Measurements from ENCODE around the gene PEX11G.

PEX11G gene

GRCh38 chr19:7477758-7478157, 11.1 kb downstream of the PEX11G start:
- no peak overlapping the region for H2AFZ ChIP-seq (ENCODE audit: low read length)

GRCh38 chr19:7476777-7477494, 11.9 kb downstream of the PEX11G start:
- no peak for TF ChIP-seq EZH2 (IDR thresholded peaks at IDR 0.05; ENCODE audit: borderline replicate concordance, low read length)
- TF ChIP-seq CTCF (IDR thresholded peaks at IDR 0.05; ENCODE audit: low read length), result no peak
- no peak overlapping the region for H3K9ac ChIP-seq (ENCODE audit: low read length)
- H3K9me3 ChIP-seq (ENCODE audit: low read length), result no peaks in the 10 kb centered on the region
- H4K20me1 ChIP-seq (ENCODE audit: insufficient read depth, low read length), result no peaks in the 10 kb centered on the region
- H3K4me3 ChIP-seq (ENCODE audit: low read depth, low read length, poor library complexity, severe bottlenecking), result no peak overlapping the region
- peaks cover 7% of the 10 kb centered on the region; the same call in 1 of the 2 replicates for H3K27me3 ChIP-seq (ENCODE audit: insufficient read depth, low read length)
- peaks cover 22% of the 10 kb centered on the region for H3K36me3 ChIP-seq (ENCODE audit: insufficient read depth, low read length)
- no peaks in the 10 kb centered on the region for H3K4me1 ChIP-seq (ENCODE audit: insufficient read depth, low read length, severe bottlenecking)
- no peak overlapping the region for H3K4me2 ChIP-seq (ENCODE audit: low read length)
- no peaks in the 10 kb centered on the region for H3K79me2 ChIP-seq (ENCODE audit: insufficient read depth, low read length)
- no peak overlapping the region for H3K27ac ChIP-seq (ENCODE audit: low read depth, low read length, poor library complexity, severe bottlenecking)
- no peak overlapping the region for H2AFZ ChIP-seq (ENCODE audit: low read length)
- H3F3A ChIP-seq (ENCODE audit: insufficient read depth, low read length), result no peaks in the 10 kb centered on the region
- no peaks in the 10 kb centered on the region for H3K9me2 ChIP-seq (ENCODE audit: low read depth, low read length)

More at GRCh38 chr19:7477758-7478157, 11.1 kb downstream of the PEX11G start:
- H3K4me2 ChIP-seq (ENCODE audit: low read length), result no peak overlapping the region
- no peak overlapping the region for H3K27ac ChIP-seq (ENCODE audit: low read depth, low read length, poor library complexity, severe bottlenecking)
- H3F3A ChIP-seq (ENCODE audit: insufficient read depth, low read length), result no peaks in the 10 kb centered on the region
- no peaks in the 10 kb centered on the region for H3K4me1 ChIP-seq (ENCODE audit: insufficient read depth, low read length, severe bottlenecking)
- H3K27me3 ChIP-seq (ENCODE audit: insufficient read depth, low read length), result peaks cover 7% of the 10 kb centered on the region; the same call in 1 of the 2 replicates
- TF ChIP-seq CTCF (IDR thresholded peaks at IDR 0.05; ENCODE audit: low read length) (no peak), EZH2 (IDR thresholded peaks at IDR 0.05; ENCODE audit: borderline replicate concordance, low read length) (no peak)
- H3K9me3 ChIP-seq (ENCODE audit: low read length), result no peaks in the 10 kb centered on the region
- no peak overlapping the region for H3K4me3 ChIP-seq (ENCODE audit: low read depth, low read length, poor library complexity, severe bottlenecking)
- no peaks in the 10 kb centered on the region for H4K20me1 ChIP-seq (ENCODE audit: insufficient read depth, low read length)
- no peaks in the 10 kb centered on the region for H3K79me2 ChIP-seq (ENCODE audit: insufficient read depth, low read length)
- peaks cover 14% of the 10 kb centered on the region for H3K36me3 ChIP-seq (ENCODE audit: insufficient read depth, low read length)
- H3K9ac ChIP-seq (ENCODE audit: low read length), result no peak overlapping the region
- no peaks in the 10 kb centered on the region for H3K9me2 ChIP-seq (ENCODE audit: low read depth, low read length)

- H4K20me1 ChIP-seq (ENCODE audit: insufficient read depth, low read length), result no peaks in the 10 kb centered on the region
- H3K79me2 ChIP-seq (ENCODE audit: insufficient read depth, low read length), result no peaks in the 10 kb centered on the region
- no peaks in the 10 kb centered on the region for H3K9me3 ChIP-seq (ENCODE audit: low read length)
- no peak overlapping the region for H3K4me2 ChIP-seq (ENCODE audit: low read length)
- H3K4me3 ChIP-seq (ENCODE audit: low read depth, low read length, poor library complexity, severe bottlenecking), result no peak overlapping the region
- H3K27ac ChIP-seq (ENCODE audit: low read depth, low read length, poor library complexity, severe bottlenecking), result no peak overlapping the region
- H3K9ac ChIP-seq (ENCODE audit: low read length), result no peak overlapping the region
- peaks cover 7% of the 10 kb centered on the region; the same call in 1 of the 2 replicates for H3K27me3 ChIP-seq (ENCODE audit: insufficient read depth, low read length)
- no peak overlapping the region for H2AFZ ChIP-seq (ENCODE audit: low read length)
- no peaks in the 10 kb centered on the region for H3F3A ChIP-seq (ENCODE audit: insufficient read depth, low read length)
- peaks cover 29% of the 10 kb centered on the region for H3K36me3 ChIP-seq (ENCODE audit: insufficient read depth, low read length)
- H3K9me2 ChIP-seq (ENCODE audit: low read depth, low read length), result no peaks in the 10 kb centered on the region
- no peaks in the 10 kb centered on the region for H3K4me1 ChIP-seq (ENCODE audit: insufficient read depth, low read length, severe bottlenecking)
- no peak for TF ChIP-seq CTCF (IDR thresholded peaks at IDR 0.05; ENCODE audit: low read length)
- TF ChIP-seq EZH2 (IDR thresholded peaks at IDR 0.05; ENCODE audit: borderline replicate concordance, low read length), result no peak
Observed at GRCh38 chr19:7476241-7476640, 12.6 kb downstream of the PEX11G start.

All from OCI-LY1 (cell line).